ENCODE data around the gene GPRC5D.

Gene GPRC5D

GRCh38 chr12:12979731-12980259, 27.8 kb upstream of the GPRC5D start:
- DNase-seq (ENCODE audit: low read depth), result no peak

GRCh38 chr12:12979126-12979525, 27.2 kb upstream of the GPRC5D start:
- no peak for DNase-seq (ENCODE audit: low read depth)

GRCh38 chr12:12977231-12977630, 25.3 kb upstream of the GPRC5D start:
- no peak for DNase-seq (ENCODE audit: low read depth)

GRCh38 chr12:12976366-12976765, 24.4 kb upstream of the GPRC5D start:
- no peak for DNase-seq (ENCODE audit: low read depth)

GRCh38 chr12:12975322-12976077, 23.5 kb upstream of the GPRC5D start:
- no peak for DNase-seq (ENCODE audit: low read depth)

GRCh38 chr12:12974211-12974610, 22.2 kb upstream of the GPRC5D start:
- no peak for DNase-seq (ENCODE audit: low read depth)

GRCh38 chr12:12973019-12973418, 21.0 kb upstream of the GPRC5D start:
- no peak for DNase-seq (ENCODE audit: low read depth)

- DNase-seq (ENCODE audit: low read depth), result no peak
These were observed 13.9 kb upstream of the GPRC5D start for GRCh38 chr12:12965836-12966235.

- DNase-seq (ENCODE audit: low read depth), result no peak
These were observed 12.3 kb upstream of the GPRC5D start for GRCh38 chr12:12964255-12964654.

GRCh38 chr12:12960639-12961209, 8.8 kb upstream of the GPRC5D start:
- DNase-seq (ENCODE audit: low read depth), result no peak

GRCh38 chr12:12958886-12959285, 6.9 kb upstream of the GPRC5D start:
- DNase-seq (ENCODE audit: low read depth), result no peak

GRCh38 chr12:12954878-12955625, 3.1 kb upstream of the GPRC5D start:
- no peak for DNase-seq (ENCODE audit: low read depth)

GRCh38 chr12:12954356-12954755, 2.4 kb upstream of the GPRC5D start:
- no peak for DNase-seq (ENCODE audit: low read depth)

- no peak for DNase-seq (ENCODE audit: low read depth)
These were observed 466 bp downstream of the GPRC5D start for GRCh38 chr12:12951504-12951903.

GRCh38 chr12:12947902-12948301, 4.1 kb downstream of the GPRC5D start:
- DNase-seq (ENCODE audit: low read depth), result no peak

- DNase-seq (ENCODE audit: low read depth), result no peak
These were observed 5.1 kb downstream of the GPRC5D start for GRCh38 chr12:12946686-12947355.

GRCh38 chr12:12945591-12945990, 6.4 kb downstream of the GPRC5D start:
- no peak for DNase-seq (ENCODE audit: low read depth)

GRCh38 chr12:12943586-12944260, 8.2 kb downstream of the GPRC5D start:
- DNase-seq (ENCODE audit: low read depth), result no peak

GRCh38 chr12:12941450-12942350, 10.3 kb downstream of the GPRC5D start:
- no peak for DNase-seq (ENCODE audit: low read depth)

- no peak for DNase-seq (ENCODE audit: low read depth)
These were observed 12.1 kb downstream of the GPRC5D start for GRCh38 chr12:12939888-12940287.

GRCh38 chr12:12938541-12938940, 13.4 kb downstream of the GPRC5D start:
- no peak for DNase-seq (ENCODE audit: low read depth)

Measured in activated T-cell treated with anti-CD3 and anti-CD28 coated beads for 1 hour (primary cell).